Measurements from ENCODE around the gene ACOX3.
"Not testable (repeated sequence)": the region's sequence is repeated elsewhere in the genome, so short reads cannot be mapped to it uniquely, and the experiment has no call there.

The ACOX3 gene

GRCh38 chr4:8341281-8341680, 99.2 kb downstream of the ACOX3 start:
- H3K27ac ChIP-seq (ENCODE audit: insufficient read depth in 1 of 2, low read depth in 1 of 2, low read length in 2 of 2, poor library complexity in 1 of 2, severe bottlenecking in 2 of 2); DNase-seq; H3K9me3 ChIP-seq (ENCODE audit: control extremely low read depth in 1 of 5, control insufficient read depth in 4 of 5, insufficient read depth in 2 of 5, low read depth in 1 of 5, low read length in 4 of 5); H3K4me1 ChIP-seq (ENCODE audit: control extremely low read depth in 1 of 4, control insufficient read depth in 4 of 4, insufficient read depth in 4 of 4, low read length in 3 of 4); POLR2A ChIA-PET; H3K27me3 ChIP-seq (replicated peaks in 2 of 5; ENCODE audit: control insufficient read depth in 4 of 5, insufficient read depth in 5 of 5, low read length in 4 of 5); H3K36me3 ChIP-seq (ENCODE audit: control insufficient read depth in 4 of 4, insufficient read depth in 4 of 4, low read length in 3 of 4); H3K4me3 ChIP-seq (ENCODE audit: control insufficient read depth in 1 of 7, extremely low read depth in 1 of 7, insufficient read depth in 4 of 7, low read depth in 2 of 7, low read length in 6 of 7); CTCF ChIA-PET: not testable (repeated sequence)
- WGBS (ENCODE audit: insufficient coverage), result 90% methylated on average over 2 of the region's 7 CpGs

- peaks cover 0 to 3% (median 1%) of the 10 kb centered on the region in 4 experiments for H3K4me1 ChIP-seq (ENCODE audit: control extremely low read depth in 1 of 4, control insufficient read depth in 4 of 4, insufficient read depth in 4 of 4, low read length in 3 of 4)
- H3K4me3 ChIP-seq (ENCODE audit: control insufficient read depth in 1 of 7, extremely low read depth in 1 of 7, insufficient read depth in 4 of 7, low read depth in 2 of 7, low read length in 6 of 7), result no peak overlapping the region
- H3K9me3 ChIP-seq (ENCODE audit: control extremely low read depth in 1 of 5, control insufficient read depth in 4 of 5, insufficient read depth in 2 of 5, low read depth in 1 of 5, low read length in 4 of 5), result peaks cover 1 to 5% (median 3%) of the 10 kb centered on the region in 5 experiments
- ChIA-PET POLR2A (no interaction called here), CTCF (interaction anchor here (1.0 kb wide), 1 partner anchor 63 kb away, joined by 3 read pairs; no protein-coding TSS in a partner anchor)
- no peaks in the 10 kb centered on the region for H3K36me3 ChIP-seq (ENCODE audit: control insufficient read depth in 4 of 4, insufficient read depth in 4 of 4, low read length in 3 of 4)
- no peak for DNase-seq
- H3K27ac ChIP-seq (ENCODE audit: insufficient read depth in 1 of 2, low read depth in 1 of 2, low read length in 2 of 2, poor library complexity in 1 of 2, severe bottlenecking in 2 of 2), result no peak overlapping the region
- 93% methylated on average over 4 of the region's 8 CpGs for WGBS (ENCODE audit: insufficient coverage)
- H3K27me3 ChIP-seq (replicated peaks in 2 of 5; ENCODE audit: control insufficient read depth in 4 of 5, insufficient read depth in 5 of 5, low read length in 4 of 5), result no peaks in the 10 kb centered on the region
Observed at GRCh38 chr4:8340781-8341241, 99.7 kb downstream of the ACOX3 start.

DNA sequence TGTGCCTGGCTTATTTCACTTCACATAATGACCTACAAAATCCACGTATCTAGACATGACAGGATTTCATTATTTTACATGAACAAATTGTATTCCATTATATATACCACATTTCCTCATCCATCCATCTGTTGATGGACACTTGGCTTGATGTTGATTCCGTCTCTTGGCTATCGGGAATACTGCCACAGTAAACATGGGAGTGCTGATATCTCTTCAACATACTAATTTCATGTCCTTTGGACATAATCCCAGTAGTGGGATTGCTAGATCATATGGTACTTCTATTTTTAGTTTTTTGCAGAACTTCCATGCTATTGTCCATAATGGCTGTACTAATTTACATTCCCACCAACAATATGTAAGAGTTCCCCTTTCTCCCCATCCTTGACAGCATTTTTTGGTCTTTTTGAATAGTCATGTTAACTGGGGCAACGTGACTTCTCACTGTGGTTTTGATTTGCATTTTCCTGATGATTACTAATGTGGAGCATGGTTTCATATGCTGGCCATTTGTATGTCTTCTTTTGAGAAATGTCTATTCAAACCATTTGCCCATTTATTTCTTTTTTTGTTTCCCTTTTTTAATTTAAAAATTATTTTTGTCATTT, 102.1 kb downstream of the ACOX3 start:
- no peak overlapping the region for H3K4me3 ChIP-seq (ENCODE audit: control insufficient read depth in 1 of 7, extremely low read depth in 1 of 7, insufficient read depth in 4 of 7, low read depth in 2 of 7, low read length in 6 of 7)
- H3K27me3 ChIP-seq (replicated peaks in 2 of 5; ENCODE audit: control insufficient read depth in 4 of 5, insufficient read depth in 5 of 5, low read length in 4 of 5), result no peaks in the 10 kb centered on the region
- DNase-seq, result peak in 2 of 3 donors; percentile 53 to 57
- H3K27ac ChIP-seq (ENCODE audit: insufficient read depth in 1 of 2, low read depth in 1 of 2, low read length in 2 of 2, poor library complexity in 1 of 2, severe bottlenecking in 2 of 2), result no peak overlapping the region
- ChIA-PET CTCF (no interaction called here), POLR2A (no interaction called here)
- H3K9me3 ChIP-seq (ENCODE audit: control extremely low read depth in 1 of 5, control insufficient read depth in 4 of 5, insufficient read depth in 2 of 5, low read depth in 1 of 5, low read length in 4 of 5), result peaks cover 3 to 8% (median 4%) of the 10 kb centered on the region in 5 experiments
- 90% methylated on average over 2 of the region's 4 CpGs for WGBS (ENCODE audit: insufficient coverage)
- peaks cover 0 to 3% (median 1%) of the 10 kb centered on the region in 4 experiments for H3K4me1 ChIP-seq (ENCODE audit: control extremely low read depth in 1 of 4, control insufficient read depth in 4 of 4, insufficient read depth in 4 of 4, low read length in 3 of 4)
- no peaks in the 10 kb centered on the region for H3K36me3 ChIP-seq (ENCODE audit: control insufficient read depth in 4 of 4, insufficient read depth in 4 of 4, low read length in 3 of 4)

- H3K4me3 ChIP-seq (ENCODE audit: control insufficient read depth in 1 of 7, extremely low read depth in 1 of 7, insufficient read depth in 4 of 7, low read depth in 2 of 7, low read length in 6 of 7), result no peak overlapping the region
Observed at GRCh38 chr4:8336412-8337075, 104.0 kb downstream of the ACOX3 start.

GRCh38 chr4:8335848-8336247, 104.7 kb downstream of the ACOX3 start:
- Histone ChIP-seq H3K4me1 (ENCODE audit: control extremely low read depth in 1 of 4, control insufficient read depth in 4 of 4, insufficient read depth in 4 of 4, low read length in 3 of 4) (peaks cover 2 to 9% (median 4%) of the 10 kb centered on the region in 4 experiments), H3K9me3 (ENCODE audit: control extremely low read depth in 1 of 5, control insufficient read depth in 4 of 5, insufficient read depth in 2 of 5, low read depth in 1 of 5, low read length in 4 of 5) (peaks cover 3 to 8% (median 4%) of the 10 kb centered on the region in 5 experiments), H3K27me3 (replicated peaks in 2 of 5; ENCODE audit: control insufficient read depth in 4 of 5, insufficient read depth in 5 of 5, low read length in 4 of 5) (no peaks in the 10 kb centered on the region), H3K27ac (ENCODE audit: insufficient read depth in 1 of 2, low read depth in 1 of 2, low read length in 2 of 2, poor library complexity in 1 of 2, severe bottlenecking in 2 of 2) (no peak overlapping the region), H3K4me3 (ENCODE audit: control insufficient read depth in 1 of 7, extremely low read depth in 1 of 7, insufficient read depth in 4 of 7, low read depth in 2 of 7, low read length in 6 of 7) (no peak overlapping the region), H3K36me3 (ENCODE audit: control insufficient read depth in 4 of 4, insufficient read depth in 4 of 4, low read length in 3 of 4) (no peaks in the 10 kb centered on the region)
- DNase-seq, result no peak
- 100% methylated on average over 1 of the region's 2 CpGs for WGBS (ENCODE audit: insufficient coverage)
- ChIA-PET POLR2A (no interaction called here), CTCF (interaction anchor here (1.0 kb wide), 1 partner anchor 16 kb away, joined by 3 read pairs; no protein-coding TSS in a partner anchor)

More at GRCh38 chr4:8336412-8337075, 104.0 kb downstream of the ACOX3 start:
- DNase-seq, result peak in 1 of 3 donors; percentile 40
- POLR2A ChIA-PET, result no interaction called here
- Histone ChIP-seq H3K9me3 (ENCODE audit: control extremely low read depth in 1 of 5, control insufficient read depth in 4 of 5, insufficient read depth in 2 of 5, low read depth in 1 of 5, low read length in 4 of 5) (peaks cover 3 to 8% (median 4%) of the 10 kb centered on the region in 5 experiments), H3K27ac (ENCODE audit: insufficient read depth in 1 of 2, low read depth in 1 of 2, low read length in 2 of 2, poor library complexity in 1 of 2, severe bottlenecking in 2 of 2) (no peak overlapping the region), H3K36me3 (ENCODE audit: control insufficient read depth in 4 of 4, insufficient read depth in 4 of 4, low read length in 3 of 4) (no peaks in the 10 kb centered on the region), H3K27me3 (replicated peaks in 2 of 5; ENCODE audit: control insufficient read depth in 4 of 5, insufficient read depth in 5 of 5, low read length in 4 of 5) (no peaks in the 10 kb centered on the region), H3K4me1 (ENCODE audit: control extremely low read depth in 1 of 4, control insufficient read depth in 4 of 4, insufficient read depth in 4 of 4, low read length in 3 of 4) (peaks cover 0 to 3% (median 1%) of the 10 kb centered on the region in 4 experiments)
- CTCF ChIA-PET, result no interaction called here
- WGBS (ENCODE audit: insufficient coverage), result 94% methylated on average over 4 of the region's 7 CpGs

DNA sequence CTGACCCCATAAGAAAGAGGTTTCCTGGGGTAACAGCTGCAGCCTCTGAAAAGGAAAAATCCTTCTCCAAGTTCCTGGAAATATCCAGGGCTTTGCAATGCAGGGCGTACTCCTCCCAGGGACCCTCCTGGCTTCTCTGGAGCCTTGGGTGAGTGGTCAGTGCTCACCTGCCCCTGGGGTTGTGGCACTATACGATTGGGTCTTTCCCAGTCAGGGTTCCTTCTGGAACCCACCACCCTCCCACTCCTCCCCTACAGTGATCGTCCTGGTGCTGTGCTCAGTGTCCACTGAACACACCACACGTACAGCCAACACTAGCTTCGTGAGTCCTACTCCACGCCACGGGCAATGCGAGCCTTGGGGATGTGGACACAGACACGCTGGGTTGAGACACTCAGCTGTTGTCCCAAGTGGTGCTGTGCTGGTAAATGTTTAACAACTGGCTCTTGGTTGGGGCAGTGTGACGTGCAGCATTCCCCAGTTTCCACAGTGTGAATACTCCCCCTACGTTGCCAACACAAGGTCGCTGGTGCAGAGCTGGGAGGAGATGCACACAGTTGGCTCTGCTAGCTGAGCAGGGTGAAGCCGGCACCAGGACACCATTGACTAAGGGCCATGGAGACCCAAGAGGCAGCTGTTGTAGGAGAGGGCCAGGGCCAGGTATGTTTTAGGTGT, 105.6 kb downstream of the ACOX3 start:
- Histone ChIP-seq H3K4me3 (ENCODE audit: control insufficient read depth in 1 of 7, extremely low read depth in 1 of 7, insufficient read depth in 4 of 7, low read depth in 2 of 7, low read length in 6 of 7) (no peak overlapping the region), H3K9me3 (ENCODE audit: control extremely low read depth in 1 of 5, control insufficient read depth in 4 of 5, insufficient read depth in 2 of 5, low read depth in 1 of 5, low read length in 4 of 5) (peaks cover 3 to 8% (median 4%) of the 10 kb centered on the region in 5 experiments), H3K36me3 (ENCODE audit: control insufficient read depth in 4 of 4, insufficient read depth in 4 of 4, low read length in 3 of 4) (no peaks in the 10 kb centered on the region), H3K27me3 (replicated peaks in 2 of 5; ENCODE audit: control insufficient read depth in 4 of 5, insufficient read depth in 5 of 5, low read length in 4 of 5) (no peaks in the 10 kb centered on the region), H3K4me1 (ENCODE audit: control extremely low read depth in 1 of 4, control insufficient read depth in 4 of 4, insufficient read depth in 4 of 4, low read length in 3 of 4) (peaks cover 3 to 9% (median 4%) of the 10 kb centered on the region in 4 experiments), H3K27ac (ENCODE audit: insufficient read depth in 1 of 2, low read depth in 1 of 2, low read length in 2 of 2, poor library complexity in 1 of 2, severe bottlenecking in 2 of 2) (no peak overlapping the region)
- POLR2A ChIA-PET, result no interaction called here
- no peak for DNase-seq
- over 99% methylated on average over 13 of the region's 13 CpGs for WGBS (ENCODE audit: insufficient coverage)
- CTCF ChIA-PET, result interaction anchor here (1.0 to 1.1 kb wide), 2 partner anchors 14 to 15 kb away, joined by 3 read pairs; no protein-coding TSS in a partner anchor
